Hematopoietic multipotent progenitor cell (in vitro differentiated cells): ENCODE data around the gene KRTAP5-4. TPM values are rescaled to one million over a fixed set of nuclear protein-coding genes. Genes with fewer than 3 reads are reported as not detected.
"Not testable (repeated sequence)": the region's sequence is repeated elsewhere in the genome, so short reads cannot be mapped to it uniquely, and the experiment has no call there.

Experiments
- DNase-seq, 3 donors: peaks; one replicate each; pipeline ENCODE4 v3.0.0-alpha.2; 2011 to 2015; ENCODE audit warnings: low read depth in 2 of 3, low spot score in 2 of 3
- total RNA-seq: library from RNA; depleted of rRNA; stranded (reverse); fragments of >200 nt; gene quantifications from one replicate; pipeline ENCODE4 v1.2.3, GENCODE V29; 2012

KRTAP5-4 gene
- total RNA-seq, 1 donor, result not detected

- DNase-seq, result peak in 1 of 3 donors; percentile 55
Measured at GRCh38 chr11:1639102-1639620, 17.2 kb upstream of the KRTAP5-4 start.

- no peak for DNase-seq
Measured at GRCh38 chr11:1638344-1638743, 16.4 kb upstream of the KRTAP5-4 start.

- no peak for DNase-seq
Measured at GRCh38 chr11:1637628-1638027, 15.7 kb upstream of the KRTAP5-4 start.

- DNase-seq, result no peak
Measured at GRCh38 chr11:1636291-1636950, 14.5 kb upstream of the KRTAP5-4 start.

- DNase-seq, result no peak
Measured at GRCh38 chr11:1633864-1634263, 11.9 kb upstream of the KRTAP5-4 start.

- no peak for DNase-seq
Measured at GRCh38 chr11:1632053-1632714, 10.2 kb upstream of the KRTAP5-4 start.

- DNase-seq, result no peak
Measured at GRCh38 chr11:1631066-1631568, 9.2 kb upstream of the KRTAP5-4 start.

- DNase-seq, result no peak
Measured at GRCh38 chr11:1630271-1630670, 8.3 kb upstream of the KRTAP5-4 start.

GRCh38 chr11:1629326-1630185 lies 7.6 kb upstream of the KRTAP5-4 start, which contains the start of gene KRTAP5-5:
Gene KRTAP5-5 (plus strand): TSS chr11:1629775. CDS start chr11:1629841, 66 bp downstream.
- DNase-seq, result no peak

GRCh38 chr11:1628506-1629325 lies 6.8 kb upstream of the KRTAP5-4 start:
- DNase-seq, result peak; percentile 38 to 74 (median 59)

GRCh38 chr11:1625541-1625940 lies 3.6 kb upstream of the KRTAP5-4 start:
- no peak for DNase-seq

GRCh38 chr11:1624621-1625020 lies 2.7 kb upstream of the KRTAP5-4 start:
- no peak for DNase-seq

- no peak for DNase-seq
Measured at GRCh38 chr11:1623716-1624115, 1.8 kb upstream of the KRTAP5-4 start.

GRCh38 chr11:1619449-1619848 lies 2.5 kb downstream of the KRTAP5-4 start:
- no peak for DNase-seq

GRCh38 chr11:1618231-1618630 lies 3.7 kb downstream of the KRTAP5-4 start:
- no peak for DNase-seq

- DNase-seq, result no peak
Measured at GRCh38 chr11:1608363-1608762, 13.6 kb downstream of the KRTAP5-4 start, which contains the start of gene KRTAP5-3. Gene KRTAP5-3 (minus strand): TSS chr11:1608463. CDS start chr11:1608385, 78 bp downstream.

- not testable (repeated sequence) for DNase-seq
Measured at GRCh38 chr11:1607901-1608300, 14.0 kb downstream of the KRTAP5-4 start.

GRCh38 chr11:1607156-1607845 lies 14.6 kb downstream of the KRTAP5-4 start:
- not testable (repeated sequence) for DNase-seq

- DNase-seq, result not testable (repeated sequence)
Measured at GRCh38 chr11:1605923-1606322, 16.0 kb downstream of the KRTAP5-4 start.
